Measurements from ENCODE around the gene CDHR2. TPM values are rescaled to one million over a fixed set of nuclear protein-coding genes. Genes with fewer than 3 reads are reported as not detected.

The CDHR2 gene
- polyA plus RNA-seq, 1 donor, result 247 TPM

GRCh38 chr5:176517053-176517661 lies 32.0 kb upstream of the CDHR2 start:
- DNase-seq, result no peak
- Histone ChIP-seq H3K36me3 (ENCODE audit: control insufficient read depth, insufficient read depth, low read length) (no peaks in the 10 kb centered on the region), H3K9me3 (ENCODE audit: control insufficient read depth, low read depth, low read length) (no peaks in the 10 kb centered on the region), H3K4me3 (ENCODE audit: low read length) (no peak overlapping the region), H3K4me1 (ENCODE audit: control insufficient read depth, insufficient read depth, low read length) (no peaks in the 10 kb centered on the region), H3K27me3 (ENCODE audit: control insufficient read depth, insufficient read depth, low read length) (no peaks in the 10 kb centered on the region), H3K27ac (ENCODE audit: low read length) (no peak overlapping the region)
- no CpG with 5 or more reads among the region's 7 CpGs for WGBS (ENCODE audit: insufficient coverage, low lambda C conversion rate)

GRCh38 chr5:176519810-176520720 lies 29.1 kb upstream of the CDHR2 start:
- DNase-seq, result no peak
- 40% methylated on average over 1 of the region's 16 CpGs for WGBS (ENCODE audit: insufficient coverage, low lambda C conversion rate)
- Histone ChIP-seq H3K9me3 (ENCODE audit: control insufficient read depth, low read depth, low read length) (no peaks in the 10 kb centered on the region), H3K36me3 (ENCODE audit: control insufficient read depth, insufficient read depth, low read length) (no peaks in the 10 kb centered on the region), H3K27me3 (ENCODE audit: control insufficient read depth, insufficient read depth, low read length) (no peaks in the 10 kb centered on the region), H3K4me1 (ENCODE audit: control insufficient read depth, insufficient read depth, low read length) (no peaks in the 10 kb centered on the region), H3K27ac (ENCODE audit: low read length) (no peak overlapping the region), H3K4me3 (ENCODE audit: low read length) (no peak overlapping the region)

GRCh38 chr5:176521286-176521685 lies 27.9 kb upstream of the CDHR2 start:
- DNase-seq, result no peak
- no CpG with 5 or more reads among the region's 7 CpGs for WGBS (ENCODE audit: insufficient coverage, low lambda C conversion rate)
- H3K4me1 ChIP-seq (ENCODE audit: control insufficient read depth, insufficient read depth, low read length), result no peaks in the 10 kb centered on the region

GRCh38 chr5:176521699-176522263 lies 27.4 kb upstream of the CDHR2 start:
- WGBS (ENCODE audit: insufficient coverage, low lambda C conversion rate), result 88% methylated on average over 3 of the region's 10 CpGs
- H3K4me3 ChIP-seq (ENCODE audit: low read length), result no peak overlapping the region
- no peaks in the 10 kb centered on the region for H3K27me3 ChIP-seq (ENCODE audit: control insufficient read depth, insufficient read depth, low read length)
- DNase-seq, result no peak
- no peaks in the 10 kb centered on the region for H3K9me3 ChIP-seq (ENCODE audit: control insufficient read depth, low read depth, low read length)
- no peaks in the 10 kb centered on the region for H3K36me3 ChIP-seq (ENCODE audit: control insufficient read depth, insufficient read depth, low read length)
- H3K4me1 ChIP-seq (ENCODE audit: control insufficient read depth, insufficient read depth, low read length), result no peaks in the 10 kb centered on the region
- H3K27ac ChIP-seq (ENCODE audit: low read length), result no peak overlapping the region

More at GRCh38 chr5:176521286-176521685, 27.9 kb upstream of the CDHR2 start:
- no peaks in the 10 kb centered on the region for H3K36me3 ChIP-seq (ENCODE audit: control insufficient read depth, insufficient read depth, low read length)
- no peak overlapping the region for H3K4me3 ChIP-seq (ENCODE audit: low read length)
- H3K9me3 ChIP-seq (ENCODE audit: control insufficient read depth, low read depth, low read length), result no peaks in the 10 kb centered on the region
- no peak overlapping the region for H3K27ac ChIP-seq (ENCODE audit: low read length)
- no peaks in the 10 kb centered on the region for H3K27me3 ChIP-seq (ENCODE audit: control insufficient read depth, insufficient read depth, low read length)

GRCh38 chr5:176524138-176524537 lies 25.0 kb upstream of the CDHR2 start:
- H3K4me1 ChIP-seq (ENCODE audit: control insufficient read depth, insufficient read depth, low read length), result no peaks in the 10 kb centered on the region
- H3K4me3 ChIP-seq (ENCODE audit: low read length), result no peak overlapping the region
- no peak for DNase-seq
- H3K27ac ChIP-seq (ENCODE audit: low read length), result no peak overlapping the region
- H3K9me3 ChIP-seq (ENCODE audit: control insufficient read depth, low read depth, low read length), result no peaks in the 10 kb centered on the region
- WGBS (ENCODE audit: insufficient coverage, low lambda C conversion rate), result no CpG with 5 or more reads among the region's 6 CpGs
- H3K36me3 ChIP-seq (ENCODE audit: control insufficient read depth, insufficient read depth, low read length), result peaks cover 21% of the 10 kb centered on the region
- no peaks in the 10 kb centered on the region for H3K27me3 ChIP-seq (ENCODE audit: control insufficient read depth, insufficient read depth, low read length)

GRCh38 chr5:176524987-176525386 lies 24.2 kb upstream of the CDHR2 start:
- Histone ChIP-seq H3K27me3 (ENCODE audit: control insufficient read depth, insufficient read depth, low read length) (no peaks in the 10 kb centered on the region), H3K9me3 (ENCODE audit: control insufficient read depth, low read depth, low read length) (no peaks in the 10 kb centered on the region), H3K4me3 (ENCODE audit: low read length) (no peak overlapping the region), H3K36me3 (ENCODE audit: control insufficient read depth, insufficient read depth, low read length) (peaks cover 28% of the 10 kb centered on the region), H3K4me1 (ENCODE audit: control insufficient read depth, insufficient read depth, low read length) (no peaks in the 10 kb centered on the region), H3K27ac (ENCODE audit: low read length) (no peak overlapping the region)
- no CpG with 5 or more reads among the region's 15 CpGs for WGBS (ENCODE audit: insufficient coverage, low lambda C conversion rate)
- DNase-seq, result no peak

- DNase-seq, result no peak
- Histone ChIP-seq H3K9me3 (ENCODE audit: control insufficient read depth, low read depth, low read length) (no peaks in the 10 kb centered on the region), H3K27me3 (ENCODE audit: control insufficient read depth, insufficient read depth, low read length) (no peaks in the 10 kb centered on the region), H3K4me1 (ENCODE audit: control insufficient read depth, insufficient read depth, low read length) (no peaks in the 10 kb centered on the region), H3K36me3 (ENCODE audit: control insufficient read depth, insufficient read depth, low read length) (peaks cover 32% of the 10 kb centered on the region), H3K4me3 (ENCODE audit: low read length) (no peak overlapping the region), H3K27ac (ENCODE audit: low read length) (no peak overlapping the region)
- no CpG with 5 or more reads among the region's 9 CpGs for WGBS (ENCODE audit: insufficient coverage, low lambda C conversion rate)
These were observed 23.5 kb upstream of the CDHR2 start for GRCh38 chr5:176525677-176526076.

GRCh38 chr5:176526462-176526861 lies 22.7 kb upstream of the CDHR2 start:
- no peak for DNase-seq
- no peaks in the 10 kb centered on the region for H3K4me1 ChIP-seq (ENCODE audit: control insufficient read depth, insufficient read depth, low read length)
- no peak overlapping the region for H3K4me3 ChIP-seq (ENCODE audit: low read length)
- no peak overlapping the region for H3K27ac ChIP-seq (ENCODE audit: low read length)
- no peaks in the 10 kb centered on the region for H3K9me3 ChIP-seq (ENCODE audit: control insufficient read depth, low read depth, low read length)
- WGBS (ENCODE audit: insufficient coverage, low lambda C conversion rate), result no CpG with 5 or more reads among the region's 9 CpGs
- no peaks in the 10 kb centered on the region for H3K27me3 ChIP-seq (ENCODE audit: control insufficient read depth, insufficient read depth, low read length)
- H3K36me3 ChIP-seq (ENCODE audit: control insufficient read depth, insufficient read depth, low read length), result peaks cover 39% of the 10 kb centered on the region

- H3K4me3 ChIP-seq (ENCODE audit: low read length), result no peak overlapping the region
- H3K4me1 ChIP-seq (ENCODE audit: control insufficient read depth, insufficient read depth, low read length), result no peaks in the 10 kb centered on the region
- no peaks in the 10 kb centered on the region for H3K9me3 ChIP-seq (ENCODE audit: control insufficient read depth, low read depth, low read length)
- no peak overlapping the region for H3K27ac ChIP-seq (ENCODE audit: low read length)
- peaks cover 46% of the 10 kb centered on the region for H3K36me3 ChIP-seq (ENCODE audit: control insufficient read depth, insufficient read depth, low read length)
- no peak for DNase-seq
- no peaks in the 10 kb centered on the region for H3K27me3 ChIP-seq (ENCODE audit: control insufficient read depth, insufficient read depth, low read length)
- 80% methylated on average over 1 of the region's 34 CpGs for WGBS (ENCODE audit: insufficient coverage, low lambda C conversion rate)
These were observed 21.6 kb upstream of the CDHR2 start for GRCh38 chr5:176527246-176528222.

GRCh38 chr5:176528301-176528700 lies 20.8 kb upstream of the CDHR2 start:
- WGBS (ENCODE audit: insufficient coverage, low lambda C conversion rate), result no CpG with 5 or more reads among the region's 11 CpGs
- Histone ChIP-seq H3K9me3 (ENCODE audit: control insufficient read depth, low read depth, low read length) (no peaks in the 10 kb centered on the region), H3K4me1 (ENCODE audit: control insufficient read depth, insufficient read depth, low read length) (peaks cover 7% of the 10 kb centered on the region), H3K36me3 (ENCODE audit: control insufficient read depth, insufficient read depth, low read length) (peaks cover 46% of the 10 kb centered on the region), H3K4me3 (ENCODE audit: low read length) (no peak overlapping the region), H3K27me3 (ENCODE audit: control insufficient read depth, insufficient read depth, low read length) (no peaks in the 10 kb centered on the region), H3K27ac (ENCODE audit: low read length) (no peak overlapping the region)
- DNase-seq, result no peak

All from large intestine (tissue), 3 donors.